Measurements from ENCODE around the gene HYCC1.

DNA sequence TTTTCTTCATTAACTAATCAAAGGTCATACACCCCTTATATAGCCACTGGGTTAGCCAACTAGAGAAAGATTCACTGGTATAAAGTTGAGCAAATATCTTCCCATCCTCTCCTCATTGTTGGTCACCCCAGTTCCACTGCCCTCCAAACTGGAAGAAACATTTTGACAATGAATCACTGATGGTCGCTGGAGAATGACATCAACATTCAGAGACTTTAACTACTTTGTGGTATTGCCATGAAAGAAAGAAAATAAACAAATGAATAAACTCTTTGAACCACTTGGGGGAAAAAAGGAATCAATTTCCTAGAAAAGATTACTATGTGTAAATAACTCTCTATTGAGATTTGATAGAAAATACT lies 23.4 kb downstream of the HYCC1 start:
- TF ChIP-seq, protein P1, sequence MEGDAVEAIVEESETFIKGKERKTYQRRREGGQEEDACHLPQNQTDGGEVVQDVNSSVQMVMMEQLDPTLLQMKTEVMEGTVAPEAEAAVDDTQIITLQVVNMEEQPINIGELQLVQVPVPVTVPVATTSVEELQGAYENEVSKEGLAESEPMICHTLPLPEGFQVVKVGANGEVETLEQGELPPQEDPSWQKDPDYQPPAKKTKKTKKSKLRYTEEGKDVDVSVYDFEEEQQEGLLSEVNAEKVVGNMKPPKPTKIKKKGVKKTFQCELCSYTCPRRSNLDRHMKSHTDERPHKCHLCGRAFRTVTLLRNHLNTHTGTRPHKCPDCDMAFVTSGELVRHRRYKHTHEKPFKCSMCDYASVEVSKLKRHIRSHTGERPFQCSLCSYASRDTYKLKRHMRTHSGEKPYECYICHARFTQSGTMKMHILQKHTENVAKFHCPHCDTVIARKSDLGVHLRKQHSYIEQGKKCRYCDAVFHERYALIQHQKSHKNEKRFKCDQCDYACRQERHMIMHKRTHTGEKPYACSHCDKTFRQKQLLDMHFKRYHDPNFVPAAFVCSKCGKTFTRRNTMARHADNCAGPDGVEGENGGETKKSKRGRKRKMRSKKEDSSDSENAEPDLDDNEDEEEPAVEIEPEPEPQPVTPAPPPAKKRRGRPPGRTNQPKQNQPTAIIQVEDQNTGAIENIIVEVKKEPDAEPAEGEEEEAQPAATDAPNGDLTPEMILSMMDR (optimal IDR thresholded peaks at IDR 0.05 in 1 of 3, IDR thresholded peaks at IDR 0.05 in 1 of 3, conservative IDR thresholded peaks at IDR 0.05 in 1 of 3; ENCODE audit: extremely low read depth in 1 of 3, insufficient read depth in 2 of 3, low read length in 3 of 3): no peak
- no peak for TF ChIP-seq EZH2 (IDR thresholded peaks at IDR 0.05; ENCODE audit: low read length)
